WI38 (cell line): Measurements from ENCODE around the gene CACNA2D1.

Source experiments
- H3K4me3 ChIP-seq: 2 replicates; pipeline ENCODE4 v1.5.1; 2011; ENCODE audit warnings: low read depth, mild to moderate bottlenecking, control low read depth, low read length
- CTCF ChIP-seq: IDR thresholded peaks from 2 replicates; pipeline ENCODE4 v1.5.1; 2012; ENCODE audit warnings: low read depth, mild to moderate bottlenecking, control low read depth, low read length

CACNA2D1 gene

GRCh38 chr7:82202965-82203364 is 240.6 kb downstream of the CACNA2D1 start:
- TF ChIP-seq CTCF = no peak
- no peak overlapping the region for H3K4me3 ChIP-seq

GRCh38 chr7:82202107-82202506 is 241.5 kb downstream of the CACNA2D1 start:
- no peak for TF ChIP-seq CTCF
- no peak overlapping the region for H3K4me3 ChIP-seq

- TF ChIP-seq CTCF = no peak
- H3K4me3 ChIP-seq = no peak overlapping the region
These were observed 243.0 kb downstream of the CACNA2D1 start for GRCh38 chr7:82200601-82201000.

DNA sequence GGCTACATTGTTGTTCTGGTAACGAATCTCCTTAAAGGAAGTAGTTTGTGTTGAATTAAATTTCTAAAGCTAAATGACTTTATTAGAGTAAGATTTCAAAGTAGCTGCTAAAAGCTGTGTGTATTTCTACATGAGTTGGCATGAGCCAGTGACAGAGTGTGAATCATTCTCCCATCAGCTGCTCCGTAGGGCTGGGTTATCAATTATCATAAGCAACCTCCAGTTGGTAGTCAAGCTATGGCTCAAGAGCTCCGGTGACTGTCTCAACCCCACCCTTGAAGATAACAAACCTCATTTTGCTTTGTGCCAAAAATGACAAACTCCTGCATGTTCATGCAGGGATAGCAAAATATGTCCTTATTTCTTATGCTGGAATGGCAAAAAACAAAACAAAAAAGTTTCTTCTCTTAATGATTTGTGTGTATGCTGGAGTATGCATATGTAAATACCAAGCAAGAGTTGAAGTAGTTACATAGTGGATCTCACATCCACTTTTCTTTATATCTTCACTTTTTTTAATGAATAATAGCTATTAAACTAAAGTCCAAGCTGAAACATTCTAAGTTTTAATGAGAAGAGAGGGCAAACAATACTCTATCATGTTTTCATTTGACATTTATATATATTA is 249.4 kb downstream of the CACNA2D1 start:
- no peak for TF ChIP-seq CTCF
- H3K4me3 ChIP-seq = no peak overlapping the region

GRCh38 chr7:82188636-82189035 is 254.9 kb downstream of the CACNA2D1 start:
- no peak for TF ChIP-seq CTCF
- H3K4me3 ChIP-seq = no peak overlapping the region

DNA sequence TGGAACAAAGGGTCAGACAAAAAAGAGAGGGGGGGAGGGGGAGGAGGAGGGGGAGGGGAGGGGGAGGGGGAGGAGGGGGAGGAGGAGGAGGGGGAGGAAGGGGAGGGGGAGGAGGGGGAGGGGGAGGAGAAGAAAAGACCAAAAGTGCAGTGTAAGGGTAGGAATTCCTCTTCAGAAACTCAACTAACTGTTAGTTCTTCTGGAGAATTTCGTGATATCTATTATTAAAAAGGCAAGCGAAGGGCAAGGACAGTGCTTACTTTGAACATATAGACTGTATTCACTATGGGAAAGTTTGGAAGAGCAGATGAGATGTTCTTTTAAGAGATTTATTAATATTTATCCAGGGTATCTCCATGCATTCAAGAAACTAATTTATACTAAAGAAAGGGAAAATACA is 258.1 kb downstream of the CACNA2D1 start:
- H3K4me3 ChIP-seq = no peak overlapping the region
- no peak for TF ChIP-seq CTCF

DNA sequence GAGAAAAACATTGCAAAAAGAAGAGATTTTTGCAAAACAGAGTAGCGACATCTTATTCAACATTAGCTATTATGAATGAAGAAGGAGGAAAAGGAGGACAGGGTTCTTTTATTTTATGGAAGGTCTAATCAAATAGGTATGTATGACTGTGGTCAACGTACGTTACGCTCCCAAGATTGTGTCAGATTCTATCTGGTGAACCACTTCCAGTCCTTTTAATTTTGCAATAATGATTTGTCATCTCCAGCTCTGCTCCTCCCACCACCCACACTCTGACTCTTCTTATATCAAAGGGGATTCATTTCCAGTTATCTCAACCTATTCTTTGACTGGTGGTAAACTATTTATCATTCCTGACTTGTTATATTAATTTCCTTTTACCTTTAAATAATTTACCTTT is 259.9 kb downstream of the CACNA2D1 start:
- no peak overlapping the region for H3K4me3 ChIP-seq
- no peak for TF ChIP-seq CTCF
